CD14-positive monocyte (primary cell): ENCODE data around the gene ACTN4. TPM values are rescaled to one million over a fixed set of nuclear protein-coding genes. Genes with fewer than 3 reads are reported as not detected.

ENCODE experiments used
- DNase-seq, 3 donors: peaks; one replicate each; pipeline ENCODE4 v3.0.0-alpha.2; 2011 to 2022
- H2AFZ ChIP-seq: 2 replicates; pipeline ENCODE4 v1.6.0; 2012; ENCODE audit warnings: mild to moderate bottlenecking, low read depth, low read length, inconsistent platforms; ENCODE audit not compliant: insufficient read depth, poor library complexity, severe bottlenecking
- H3K27ac ChIP-seq, 2 donors: 1 replicate in 1 of 2; 2 replicates in 1 of 2; pipeline ENCODE4 v1.5.1; 2012 to 2013; ENCODE audit warnings: low read length in 2 of 2, control low read depth in 1 of 2, inconsistent platforms in 1 of 2, low read depth in 1 of 2, mild to moderate bottlenecking in 1 of 2
- H3K27me3 ChIP-seq, 2 donors: one replicate each; pipeline versions ENCODE4 v1.6.0 to v1.6.1; 2011 to 2013; ENCODE audit warnings: low read length in 2 of 2; ENCODE audit not compliant: control insufficient read depth in 2 of 2, insufficient read depth in 2 of 2
- H3K36me3 ChIP-seq, 2 donors: replicated peaks in 1 of 2; 1 replicate in 1 of 2; 2 replicates in 1 of 2; pipeline versions ENCODE4 v1.5.1 to v1.6.1; 2012 to 2013; ENCODE audit warnings: low read length in 2 of 2, control low read depth in 1 of 2, inconsistent platforms in 1 of 2, mild to moderate bottlenecking in 1 of 2; ENCODE audit not compliant: insufficient read depth in 2 of 2, control insufficient read depth in 1 of 2
- H3K4me1 ChIP-seq, 2 donors: 1 replicate in 1 of 2; 2 replicates in 1 of 2; pipeline versions ENCODE4 v1.5.1 to v1.6.1; 2012 to 2013; ENCODE audit warnings: low read length in 2 of 2, control low read depth in 1 of 2, inconsistent platforms in 1 of 2, mild to moderate bottlenecking in 1 of 2, moderate library complexity in 1 of 2; ENCODE audit not compliant: insufficient read depth in 2 of 2, control insufficient read depth in 1 of 2
- H3K4me2 ChIP-seq: replicated peaks from 2 replicates; pipeline ENCODE3; 2012; ENCODE audit warnings: low read length, moderate library complexity, mild to moderate bottlenecking; ENCODE audit not compliant: poor library complexity, severe bottlenecking; ENCODE audit errors: extremely low read depth
- H3K4me3 ChIP-seq, 3 experiments: fragments of 200-600 bp in 1 of 3; sonication (generic) in 1 of 3; replicated peaks in 1 of 3; 1 replicate in 2 of 3; 2 replicates in 1 of 3; pipeline ENCODE4 v1.5.1; 2011 to 2013; ENCODE audit warnings: low read length in 3 of 3, mild to moderate bottlenecking in 3 of 3, control low read depth in 2 of 3, low read depth in 2 of 3, inconsistent platforms in 1 of 3, moderate library complexity in 1 of 3
- H3K79me2 ChIP-seq: 2 replicates; pipeline ENCODE4 v1.6.0; 2012; ENCODE audit warnings: mild to moderate bottlenecking, control low read depth, inconsistent platforms, low read length, moderate library complexity; ENCODE audit not compliant: insufficient read depth
- H3K9ac ChIP-seq: 2 replicates; pipeline ENCODE4 v1.6.0; 2017; ENCODE audit warnings: low read length, mild to moderate bottlenecking; ENCODE audit not compliant: insufficient read depth, poor library complexity, severe bottlenecking
- H3K9me3 ChIP-seq, 2 donors: replicated peaks in 1 of 2; 1 replicate in 1 of 2; 2 replicates in 1 of 2; pipeline versions ENCODE4 v1.5.1 to v1.6.1; 2012 to 2013; ENCODE audit warnings: low read length in 2 of 2, control low read depth in 1 of 2; ENCODE audit not compliant: control insufficient read depth in 1 of 2, insufficient read depth in 1 of 2
- H4K20me1 ChIP-seq: 2 replicates; pipeline ENCODE4 v1.6.0; 2012; ENCODE audit warnings: mild to moderate bottlenecking, low read length, control low read depth, moderate library complexity; ENCODE audit not compliant: insufficient read depth
- H3K27ac Mint-ChIP-seq, 7 donors: one replicate each; pipeline ENCODE4 v1.8.0; 2020; ENCODE audit warnings: mild to moderate bottlenecking in 7 of 7, mixed read lengths in 7 of 7, moderate library complexity in 6 of 7, inconsistent platforms in 2 of 7
- H3K27me3 Mint-ChIP-seq, 3 donors: one replicate each; pipeline ENCODE4 v1.8.0; 2021 to 2022; ENCODE audit warnings: low read depth in 3 of 3, mild to moderate bottlenecking in 3 of 3, mixed read lengths in 3 of 3, moderate library complexity in 3 of 3, inconsistent platforms in 1 of 3
- H3K36me3 Mint-ChIP-seq, 2 donors: one replicate each; pipeline ENCODE4 v1.8.0; 2020; ENCODE audit warnings: mixed read lengths in 2 of 2, inconsistent platforms in 1 of 2, mild to moderate bottlenecking in 1 of 2
- H3K4me1 Mint-ChIP-seq: one replicate; pipeline ENCODE4 v1.8.0; 2020; ENCODE audit warnings: mild to moderate bottlenecking, mixed read lengths
- H3K4me3 Mint-ChIP-seq, 2 donors: one replicate each; pipeline ENCODE4 v1.8.0; 2020; ENCODE audit warnings: mild to moderate bottlenecking in 2 of 2, mixed read lengths in 2 of 2, moderate library complexity in 1 of 2
- H3K9me3 Mint-ChIP-seq, 7 donors: one replicate each; pipeline ENCODE4 v1.8.0; 2020 to 2022; ENCODE audit warnings: mixed read lengths in 7 of 7, mild to moderate bottlenecking in 6 of 7, moderate library complexity in 6 of 7, inconsistent platforms in 2 of 7
- CTCF ChIP-seq: fragments of 200-600 bp; IDR thresholded peaks from one replicate; pipeline ENCODE4 v1.8.0; 2022; ENCODE audit warnings: antibody characterized with exemption, mild to moderate bottlenecking
- WGBS: methylation state at CpG from one replicate; pipeline ENCODE4 v1.1.5; 2013; ENCODE audit warnings: missing lambda C conversion rate; ENCODE audit not compliant: insufficient coverage; 5-methylcytosine and 5-hydroxymethylcytosine counted together
- intact Hi-C, 2 donors: fragments of 100-400 bp; cut with micrococcal nuclease; formaldehyde crosslinking; loops; one replicate each; pipeline versions ENCODE4 v1.15.0 to v1.15.1; 2023
- polyA plus RNA-seq, 3 donors: library from polyadenylated mRNA; depleted of rRNA in 1 of 3; unstranded in 2 of 3; stranded (reverse) in 1 of 3; fragments of 300-500 nt in 2 of 3; fragments of >200 nt in 1 of 3; fragmentation: Illumina TruSeq in 2 of 3; gene quantifications; 1 replicate in 2 of 3; 2 replicates in 1 of 3; pipeline ENCODE4 v1.2.3, GENCODE V29; 2012 to 2021

The ACTN4 gene
- polyA plus RNA-seq, 3 donors = 8.4 to 177 (median 16.0) TPM

DNA sequence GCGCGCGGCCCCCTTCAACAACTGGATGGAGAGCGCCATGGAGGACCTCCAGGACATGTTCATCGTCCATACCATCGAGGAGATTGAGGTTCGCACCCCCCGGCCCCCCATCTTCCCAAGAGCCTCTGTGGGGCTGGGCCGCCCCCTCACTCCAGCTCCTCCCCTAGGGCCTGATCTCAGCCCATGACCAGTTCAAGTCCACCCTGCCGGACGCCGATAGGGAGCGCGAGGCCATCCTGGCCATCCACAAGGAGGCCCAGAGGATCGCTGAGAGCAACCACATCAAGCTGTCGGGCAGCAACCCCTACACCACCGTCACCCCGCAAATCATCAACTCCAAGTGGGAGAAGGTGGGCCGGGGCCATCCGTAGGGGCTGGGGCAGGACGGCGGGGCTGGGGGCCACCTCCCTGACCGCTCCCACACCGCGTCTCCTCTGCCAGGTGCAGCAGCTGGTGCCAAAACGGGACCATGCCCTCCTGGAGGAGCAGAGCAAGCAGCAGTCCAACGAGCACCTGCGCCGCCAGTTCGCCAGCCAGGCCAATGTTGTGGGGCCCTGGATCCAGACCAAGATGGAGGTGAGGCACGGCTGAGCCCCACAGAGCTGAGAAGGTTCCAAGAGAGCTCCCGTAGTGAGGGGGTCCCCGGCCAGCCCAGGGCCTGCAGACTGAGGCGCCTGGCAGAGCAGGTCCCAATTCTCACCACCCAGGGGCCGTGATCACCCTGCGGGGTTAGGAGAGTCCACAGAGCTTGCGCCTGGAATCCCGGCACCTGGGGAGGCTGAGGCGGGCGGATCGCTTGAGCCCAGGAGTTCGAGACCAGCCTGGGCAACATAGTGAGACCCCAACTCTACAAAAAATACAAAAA is 76.8 kb downstream of the ACTN4 start:
- Histone ChIP-seq H3K4me1 (no peaks in the 10 kb centered on the region), H3K27me3 (no peaks in the 10 kb centered on the region), H3K36me3 (peaks cover 98 to 100% of the 10 kb centered on the region in 2 donors), H3K9ac (no peak overlapping the region), H3K4me3 (no peak overlapping the region), H4K20me1 (peaks cover 11% of the 10 kb centered on the region), H3K27ac (no peak overlapping the region), H3K4me2 (no peak overlapping the region), H3K79me2 (no peaks in the 10 kb centered on the region), H2AFZ (no peak overlapping the region), H3K9me3 (no peaks in the 10 kb centered on the region)
- 95% methylated on average over 30 of the region's 42 CpGs for WGBS
- no peak for TF ChIP-seq CTCF
- peaks cover 0 to 1% (median 0%) of the 10 kb centered on the region in 7 donors for H3K9me3 Mint-ChIP-seq
- intact Hi-C loops = no loop called here
- no peak for DNase-seq
- no peaks in the 10 kb centered on the region for H3K4me1 Mint-ChIP-seq
- H3K4me3 Mint-ChIP-seq = no peak overlapping the region
- peaks cover 0 to 1% (median 0%) of the 10 kb centered on the region in 3 donors for H3K27me3 Mint-ChIP-seq
- peaks cover 89 to 98% of the 10 kb centered on the region in 2 donors for H3K36me3 Mint-ChIP-seq
- peak overlapping the region in 2 of 7 donors; percentile 6 to 31 for H3K27ac Mint-ChIP-seq

- Mint-ChIP-seq H3K9me3 (peaks cover 0 to 2% (median 0%) of the 10 kb centered on the region in 7 donors), H3K27ac (peak overlapping the region in 2 of 7 donors; percentile 21 to 35), H3K4me3 (no peak overlapping the region), H3K27me3 (peaks cover 0 to 1% (median 0%) of the 10 kb centered on the region in 3 donors), H3K36me3 (peaks cover 85 to 97% of the 10 kb centered on the region in 2 donors), H3K4me1 (no peaks in the 10 kb centered on the region)
- Histone ChIP-seq H3K4me1 (no peaks in the 10 kb centered on the region), H3K27ac (no peak overlapping the region), H3K9me3 (no peaks in the 10 kb centered on the region), H3K36me3 (peaks cover 90 to 92% of the 10 kb centered on the region in 2 donors), H2AFZ (no peak overlapping the region), H3K4me3 (no peak overlapping the region), H4K20me1 (peaks cover 4% of the 10 kb centered on the region), H3K27me3 (no peaks in the 10 kb centered on the region), H3K79me2 (no peaks in the 10 kb centered on the region), H3K4me2 (no peak overlapping the region), H3K9ac (no peak overlapping the region)
- TF ChIP-seq CTCF = no peak
- WGBS = 100% methylated on average over 12 of the region's 21 CpGs
- intact Hi-C loops = no loop called here
- DNase-seq = no peak
Observed at GRCh38 chr19:38725469-38726283, 78.2 kb downstream of the ACTN4 start.
